ENCODE results near the gene ZBTB7C.

DNA sequence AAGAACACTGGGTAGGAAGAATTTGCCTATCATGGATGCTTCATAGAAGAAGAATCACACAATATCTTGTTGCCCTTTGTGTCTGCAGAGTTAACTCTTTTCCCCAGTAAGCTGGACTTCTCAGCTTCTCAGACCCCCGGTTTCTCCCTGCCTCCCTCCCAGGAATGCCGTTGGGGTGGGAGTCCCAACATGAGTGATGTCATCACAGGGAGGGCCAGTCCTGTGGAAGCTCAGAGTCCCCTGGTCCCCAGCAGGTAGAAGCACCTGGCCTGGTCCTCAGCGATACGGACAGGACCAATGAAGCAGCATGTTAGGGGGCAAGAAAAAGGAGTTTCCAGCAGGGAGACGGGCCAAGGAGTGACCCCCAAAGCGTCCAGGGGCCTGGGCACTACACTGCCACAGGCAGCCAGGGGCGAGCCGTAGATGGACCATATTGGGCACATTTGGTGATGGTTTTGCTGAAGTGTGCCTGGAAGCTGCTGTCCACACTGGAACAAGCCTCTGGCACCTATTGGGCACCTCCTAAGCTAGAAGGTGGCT is 242.8 kb downstream of the ZBTB7C start:
- TF ChIP-seq, protein P1, sequence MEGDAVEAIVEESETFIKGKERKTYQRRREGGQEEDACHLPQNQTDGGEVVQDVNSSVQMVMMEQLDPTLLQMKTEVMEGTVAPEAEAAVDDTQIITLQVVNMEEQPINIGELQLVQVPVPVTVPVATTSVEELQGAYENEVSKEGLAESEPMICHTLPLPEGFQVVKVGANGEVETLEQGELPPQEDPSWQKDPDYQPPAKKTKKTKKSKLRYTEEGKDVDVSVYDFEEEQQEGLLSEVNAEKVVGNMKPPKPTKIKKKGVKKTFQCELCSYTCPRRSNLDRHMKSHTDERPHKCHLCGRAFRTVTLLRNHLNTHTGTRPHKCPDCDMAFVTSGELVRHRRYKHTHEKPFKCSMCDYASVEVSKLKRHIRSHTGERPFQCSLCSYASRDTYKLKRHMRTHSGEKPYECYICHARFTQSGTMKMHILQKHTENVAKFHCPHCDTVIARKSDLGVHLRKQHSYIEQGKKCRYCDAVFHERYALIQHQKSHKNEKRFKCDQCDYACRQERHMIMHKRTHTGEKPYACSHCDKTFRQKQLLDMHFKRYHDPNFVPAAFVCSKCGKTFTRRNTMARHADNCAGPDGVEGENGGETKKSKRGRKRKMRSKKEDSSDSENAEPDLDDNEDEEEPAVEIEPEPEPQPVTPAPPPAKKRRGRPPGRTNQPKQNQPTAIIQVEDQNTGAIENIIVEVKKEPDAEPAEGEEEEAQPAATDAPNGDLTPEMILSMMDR (conservative IDR thresholded peaks at IDR 0.05; ENCODE audit: low read length): no peak
- TF ChIP-seq EZH2phosphoT487 (IDR thresholded peaks at IDR 0.05; ENCODE audit: borderline replicate concordance, low read depth, low read length): no peak

Measured in OCI-LY7 (cell line).